ENCODE data around the gene AOC3.

DNA sequence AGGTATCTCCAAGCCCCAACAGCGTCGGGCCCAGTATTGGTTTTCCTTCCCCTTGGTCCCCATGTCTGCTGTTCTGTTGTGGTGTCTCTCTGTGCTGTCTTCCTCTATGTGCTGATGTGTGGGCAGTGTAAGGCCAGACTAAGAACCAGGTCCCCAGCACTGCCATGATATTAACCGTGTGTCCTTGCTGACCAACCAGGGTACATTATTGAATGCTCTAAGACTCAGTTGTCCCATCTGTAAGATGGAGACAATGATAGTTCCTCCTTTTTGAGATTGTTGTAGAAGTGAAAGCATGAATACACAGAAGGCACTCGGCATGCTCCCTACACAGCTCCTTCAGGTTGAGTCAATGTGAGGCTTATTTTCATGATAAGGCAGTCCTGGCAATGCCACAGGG lies 20.6 kb downstream of the AOC3 start:
- no peak for TF ChIP-seq POLR2A (IDR thresholded peaks at IDR 0.05; ENCODE audit: low read length)
- no peak for TF ChIP-seq GATA1 (IDR thresholded peaks at IDR 0.05; ENCODE audit: low read depth, low read length)
